Stimulated activated effector memory CD8-positive, alpha-beta T cell treated with anti-CD3 and anti-CD28 coated beads, Interleukin-12 subunit alpha, Interleukin-12 subunit beta, amount 100 ng/mL, for 72 hours (primary cell): ENCODE data around the gene SHISAL1.
"Not testable (repeated sequence)": the region's sequence is repeated elsewhere in the genome, so short reads cannot be mapped to it uniquely, and the experiment has no call there.

Experiments
- ATAC-seq: fragments of 150-1000 bp; cut with Tn5 transposase; 2 replicates; pipeline ENCODE4 v1.10.0; 2021
- DNase-seq, 2 donors: peaks; one replicate each; pipeline ENCODE4 v3.0.0; 2021 to 2022; ENCODE audit warnings: low spot score in 2 of 2
- H3K27ac Mint-ChIP-seq: one replicate; pipeline ENCODE4 v1.8.0; 2022; ENCODE audit warnings: mild to moderate bottlenecking, mixed read lengths
- H3K36me3 Mint-ChIP-seq: one replicate; pipeline ENCODE4 v1.8.0; 2022; ENCODE audit warnings: mild to moderate bottlenecking, mixed read lengths
- H3K4me1 Mint-ChIP-seq: one replicate; pipeline ENCODE4 v1.8.0; 2022; ENCODE audit warnings: mixed read lengths
- H3K4me3 Mint-ChIP-seq: one replicate; pipeline ENCODE4 v1.8.0; 2022; ENCODE audit warnings: mild to moderate bottlenecking, mixed read lengths
- H3K9me3 Mint-ChIP-seq: one replicate; pipeline ENCODE4 v1.8.0; 2022; ENCODE audit warnings: mixed read lengths

The SHISAL1 gene

DNA sequence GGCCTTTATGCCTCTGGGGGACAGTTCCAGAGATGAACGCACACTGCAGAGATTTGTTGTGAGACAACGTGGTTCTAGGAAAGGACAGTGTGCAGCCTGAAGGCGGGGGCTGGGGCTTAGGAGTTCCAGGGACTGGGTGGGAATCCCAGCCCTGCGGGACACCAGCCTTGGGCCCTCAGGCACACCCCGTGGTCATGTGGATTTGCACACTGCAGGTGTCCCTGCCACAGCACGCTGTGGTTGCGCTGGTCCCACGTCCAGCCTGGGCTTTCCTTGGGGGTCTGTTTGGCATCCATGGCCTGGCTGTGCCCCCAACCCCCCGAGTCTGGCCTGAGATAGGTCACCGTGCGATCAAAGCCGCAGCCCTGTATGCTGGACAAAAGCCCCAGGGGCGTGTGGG, 7.3 kb downstream of the SHISAL1 start:
- Mint-ChIP-seq H3K36me3 (no peaks in the 10 kb centered on the region), H3K4me1 (peaks cover 17% of the 10 kb centered on the region), H3K9me3 (no peaks in the 10 kb centered on the region), H3K27ac (peak overlapping the region; percentile 35), H3K4me3 (no peak overlapping the region)
- ATAC-seq (no peak), DNase-seq (no peak)

DNA sequence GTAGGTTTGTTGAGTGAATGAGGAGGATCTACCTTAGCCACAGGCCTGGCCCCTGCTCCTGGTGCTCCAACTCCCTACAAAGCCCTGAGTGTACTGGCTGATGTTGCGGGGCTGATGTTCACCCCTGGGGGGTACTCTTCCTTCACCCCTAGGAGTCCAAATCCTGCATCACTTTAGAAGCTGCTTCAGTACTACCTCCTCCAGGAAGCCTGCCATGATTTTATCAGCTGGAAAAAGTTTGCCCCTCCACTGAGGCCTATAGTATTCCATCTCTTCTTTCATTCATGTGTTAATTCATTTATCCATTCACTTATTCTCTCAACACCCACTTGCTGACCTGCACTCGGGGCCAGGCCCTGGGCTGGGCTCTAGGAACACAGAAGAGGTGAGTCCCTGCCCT, 7.8 kb downstream of the SHISAL1 start:
- Mint-ChIP-seq H3K9me3 (no peaks in the 10 kb centered on the region), H3K27ac (peak overlapping the region; percentile 35), H3K4me3 (no peak overlapping the region), H3K4me1 (peaks cover 18% of the 10 kb centered on the region), H3K36me3 (no peaks in the 10 kb centered on the region)
- ATAC-seq (no peak), DNase-seq (no peak)

DNA sequence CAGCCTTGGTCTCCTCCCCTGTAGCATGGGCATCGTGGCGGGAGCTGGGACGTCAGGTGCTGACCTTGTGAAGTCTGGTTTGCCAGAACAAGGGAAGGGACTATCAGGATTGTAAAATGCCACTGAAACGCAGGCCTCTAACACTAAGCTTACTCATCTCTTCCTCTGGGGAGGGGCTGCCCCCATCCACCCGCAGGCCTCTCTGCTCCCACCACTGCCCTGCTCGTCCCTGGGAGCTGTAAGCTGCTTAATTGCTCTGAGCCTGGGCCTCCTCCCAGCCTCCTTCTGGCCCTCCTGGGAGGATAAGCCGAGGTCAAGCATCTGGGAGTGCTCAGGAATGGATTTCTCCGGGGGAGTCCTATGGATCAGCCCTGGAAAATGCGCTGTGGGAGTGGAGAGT, 8.4 kb downstream of the SHISAL1 start:
- ATAC-seq (peak; percentile 37), DNase-seq (no peak)
- no peak overlapping the region for H3K27ac Mint-ChIP-seq
- H3K4me1 Mint-ChIP-seq: peaks cover 23% of the 10 kb centered on the region
- no peak overlapping the region for H3K4me3 Mint-ChIP-seq
- H3K9me3 Mint-ChIP-seq: no peaks in the 10 kb centered on the region
- no peaks in the 10 kb centered on the region for H3K36me3 Mint-ChIP-seq

DNA sequence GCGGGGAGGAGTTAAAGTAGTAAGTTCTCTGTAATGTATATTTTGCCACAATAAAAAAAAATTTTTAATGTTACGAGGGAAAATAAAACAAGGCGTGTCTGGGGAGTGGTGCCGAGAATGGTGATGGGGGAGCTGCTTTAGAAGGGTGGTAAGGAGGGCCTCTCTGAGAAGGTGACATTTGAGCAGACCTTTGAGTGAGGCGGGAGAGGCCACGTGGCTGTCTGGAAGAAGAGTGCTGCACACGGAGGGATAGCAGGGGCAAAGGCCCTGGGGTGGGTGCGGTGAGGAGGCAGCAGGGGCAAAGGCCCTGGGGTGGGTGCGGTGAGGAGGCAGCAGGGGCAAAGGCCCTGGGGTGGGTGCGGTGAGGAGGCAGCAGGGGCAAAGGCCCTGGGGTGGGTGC, 10.4 kb downstream of the SHISAL1 start:
- not testable (repeated sequence) for DNase-seq, H3K4me3 Mint-ChIP-seq, H3K9me3 Mint-ChIP-seq, H3K36me3 Mint-ChIP-seq, H3K27ac Mint-ChIP-seq, ATAC-seq
- H3K4me1 Mint-ChIP-seq: peaks cover 17% of the 10 kb centered on the region

DNA sequence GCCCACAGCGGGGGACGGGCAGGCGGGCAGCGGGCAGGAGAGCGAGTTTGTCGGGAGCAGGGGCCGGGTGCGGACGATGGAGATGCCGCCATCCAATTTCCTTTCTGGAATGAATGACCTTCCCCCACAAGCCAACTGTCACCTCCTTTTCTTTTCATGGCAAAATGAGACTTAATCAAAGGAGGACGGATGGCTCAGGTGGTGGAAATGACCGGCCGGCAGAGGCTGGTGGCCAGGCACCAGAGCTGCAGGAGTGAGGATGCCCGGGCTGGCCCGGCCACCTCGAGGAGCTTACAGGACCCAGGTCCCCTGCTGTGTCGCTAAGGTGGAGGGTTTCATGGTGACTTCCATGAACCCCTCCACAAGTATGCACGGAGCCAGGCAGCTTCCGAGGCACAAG, 11.7 kb downstream of the SHISAL1 start:
- Mint-ChIP-seq H3K9me3 (no peaks in the 10 kb centered on the region), H3K4me3 (no peak overlapping the region), H3K36me3 (no peaks in the 10 kb centered on the region), H3K4me1 (peaks cover 8% of the 10 kb centered on the region), H3K27ac (no peak overlapping the region)
- DNase-seq: no peak
- ATAC-seq: no peak

- Mint-ChIP-seq H3K36me3 (no peaks in the 10 kb centered on the region), H3K27ac (no peak overlapping the region), H3K4me3 (no peak overlapping the region), H3K4me1 (peaks cover 7% of the 10 kb centered on the region), H3K9me3 (no peaks in the 10 kb centered on the region)
- no peak for ATAC-seq
- no peak for DNase-seq
Measured at GRCh38 chr22:44299124-44299523, 13.6 kb downstream of the SHISAL1 start.

GRCh38 chr22:44298406-44299091, 14.2 kb downstream of the SHISAL1 start:
- Mint-ChIP-seq H3K27ac (no peak overlapping the region), H3K4me1 (peaks cover 7% of the 10 kb centered on the region), H3K36me3 (no peaks in the 10 kb centered on the region), H3K4me3 (no peak overlapping the region), H3K9me3 (no peaks in the 10 kb centered on the region)
- ATAC-seq: no peak
- no peak for DNase-seq

- no peak for ATAC-seq
- H3K4me3 Mint-ChIP-seq: no peak overlapping the region
- no peak for DNase-seq
- peaks cover 7% of the 10 kb centered on the region for H3K4me1 Mint-ChIP-seq
- H3K9me3 Mint-ChIP-seq: no peaks in the 10 kb centered on the region
- no peaks in the 10 kb centered on the region for H3K36me3 Mint-ChIP-seq
- no peak overlapping the region for H3K27ac Mint-ChIP-seq
Measured at GRCh38 chr22:44297470-44298061, 15.2 kb downstream of the SHISAL1 start.

DNA sequence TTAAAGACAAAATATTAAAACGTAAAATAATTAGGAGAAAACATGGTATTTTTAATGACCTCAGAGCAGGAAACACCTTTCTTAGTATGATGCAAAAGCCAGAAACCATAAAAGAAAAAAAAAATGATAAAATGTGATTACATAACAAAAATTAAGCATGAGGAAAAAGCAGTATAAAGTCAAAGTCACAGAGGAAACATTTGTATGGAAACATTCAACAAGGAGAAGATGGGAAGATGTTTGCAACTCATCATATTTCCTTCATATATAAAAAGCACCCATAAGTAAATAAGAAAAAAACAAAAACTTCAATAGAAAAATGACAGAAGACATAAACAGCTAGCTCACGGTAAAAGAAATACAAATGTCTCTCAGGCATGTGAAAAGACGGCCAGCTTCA, 17.3 kb downstream of the SHISAL1 start:
- no peak for DNase-seq
- ATAC-seq: no peak
- H3K4me1 Mint-ChIP-seq: peaks cover 7% of the 10 kb centered on the region
- no peaks in the 10 kb centered on the region for H3K9me3 Mint-ChIP-seq
- no peak overlapping the region for H3K4me3 Mint-ChIP-seq
- H3K27ac Mint-ChIP-seq: no peak overlapping the region
- no peaks in the 10 kb centered on the region for H3K36me3 Mint-ChIP-seq

DNA sequence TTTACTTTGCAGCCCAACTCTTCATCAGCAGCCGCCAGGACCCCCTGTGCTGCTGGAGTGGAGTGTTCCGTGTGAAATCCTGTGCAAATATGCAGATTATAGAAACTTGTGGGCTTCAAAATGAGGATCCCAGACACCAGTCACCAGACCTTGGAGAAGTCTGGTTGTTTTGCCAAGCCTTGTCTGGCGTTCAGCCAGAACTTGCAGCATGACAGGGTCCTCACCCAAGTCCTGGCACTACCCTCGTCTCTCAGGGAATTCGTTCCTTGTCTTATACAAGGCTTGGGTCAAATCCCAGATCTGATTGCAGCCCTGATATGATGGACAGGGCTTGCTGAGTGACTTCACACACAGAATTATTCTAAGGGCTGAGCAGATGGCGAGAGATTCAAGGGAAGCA, 18.9 kb downstream of the SHISAL1 start:
- no peak for ATAC-seq
- Mint-ChIP-seq H3K27ac (no peak overlapping the region), H3K4me1 (no peaks in the 10 kb centered on the region), H3K36me3 (no peaks in the 10 kb centered on the region), H3K9me3 (no peaks in the 10 kb centered on the region), H3K4me3 (no peak overlapping the region)
- DNase-seq: no peak

GRCh38 chr22:44293034-44293433, 19.7 kb downstream of the SHISAL1 start:
- H3K4me1 Mint-ChIP-seq: no peaks in the 10 kb centered on the region

DNA sequence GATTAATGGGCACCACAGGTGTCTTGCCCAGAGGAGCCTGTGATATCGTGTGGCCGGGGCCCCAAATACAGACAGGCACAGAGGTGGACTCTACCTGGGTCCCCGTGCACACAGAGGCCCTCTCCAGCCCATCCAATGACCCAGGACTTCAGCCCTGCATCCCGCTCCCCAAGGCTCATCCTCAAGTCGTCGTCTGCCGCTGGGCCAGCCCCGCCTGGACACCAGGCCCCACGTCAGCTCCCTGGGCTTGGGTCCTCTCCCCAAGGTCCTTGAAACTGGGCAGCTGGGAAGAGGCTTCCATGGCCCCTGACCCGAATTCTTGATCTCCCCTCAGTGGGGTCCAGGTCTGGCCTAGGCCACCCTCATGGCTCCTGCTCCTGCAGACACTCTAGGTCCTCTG, 20.2 kb downstream of the SHISAL1 start:
- H3K27ac Mint-ChIP-seq: no peak overlapping the region
- H3K4me1 Mint-ChIP-seq: no peaks in the 10 kb centered on the region
- no peaks in the 10 kb centered on the region for H3K36me3 Mint-ChIP-seq
- ATAC-seq: no peak
- DNase-seq: no peak
- no peak overlapping the region for H3K4me3 Mint-ChIP-seq
- H3K9me3 Mint-ChIP-seq: no peaks in the 10 kb centered on the region

More at GRCh38 chr22:44293034-44293433, 19.7 kb downstream of the SHISAL1 start:
- Mint-ChIP-seq H3K27ac (no peak overlapping the region), H3K9me3 (no peaks in the 10 kb centered on the region), H3K36me3 (no peaks in the 10 kb centered on the region), H3K4me3 (no peak overlapping the region)
- DNase-seq: no peak
- ATAC-seq: no peak

DNA sequence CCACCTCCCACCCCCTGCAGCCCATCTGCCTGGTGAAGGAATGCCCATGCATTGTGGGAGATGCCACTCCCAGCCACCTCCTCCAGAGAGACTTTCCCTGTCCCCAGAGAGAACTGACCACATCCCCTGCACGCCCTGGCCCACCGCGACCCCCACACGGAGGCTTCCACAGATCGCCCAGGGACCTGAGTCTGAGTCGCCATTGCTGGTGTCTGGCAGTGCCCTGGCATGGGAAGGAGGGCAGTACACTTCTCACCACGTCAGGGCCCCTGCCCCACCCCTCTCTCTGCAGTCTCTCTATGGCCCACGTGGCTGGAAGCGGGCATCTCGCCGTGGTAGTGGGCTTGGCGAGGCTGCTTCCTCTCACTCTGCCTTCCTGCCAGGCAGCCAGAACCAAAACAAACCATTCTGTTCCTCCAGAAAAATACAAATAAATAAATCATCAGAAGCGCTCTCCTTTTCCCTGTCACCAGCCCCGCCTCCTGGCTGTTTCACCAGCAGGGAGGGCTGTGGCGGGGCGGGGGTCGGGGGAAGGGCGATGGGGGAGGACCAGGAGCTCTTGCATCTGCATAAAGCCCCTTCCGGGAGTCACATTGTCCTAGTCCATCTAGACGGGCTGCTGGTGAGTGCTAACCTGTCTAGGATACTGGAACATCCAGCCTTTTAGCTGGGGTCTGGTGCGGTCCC, 20.9 kb downstream of the SHISAL1 start:
- ATAC-seq: no peak
- no peaks in the 10 kb centered on the region for H3K4me1 Mint-ChIP-seq
- no peaks in the 10 kb centered on the region for H3K9me3 Mint-ChIP-seq
- DNase-seq: no peak
- H3K36me3 Mint-ChIP-seq: no peaks in the 10 kb centered on the region
- H3K4me3 Mint-ChIP-seq: no peak overlapping the region
- H3K27ac Mint-ChIP-seq: no peak overlapping the region

- ATAC-seq (no peak), DNase-seq (no peak)
- Mint-ChIP-seq H3K4me3 (no peak overlapping the region), H3K27ac (no peak overlapping the region), H3K36me3 (no peaks in the 10 kb centered on the region), H3K4me1 (no peaks in the 10 kb centered on the region), H3K9me3 (no peaks in the 10 kb centered on the region)
Measured at GRCh38 chr22:44291265-44291664, 21.5 kb downstream of the SHISAL1 start.

- no peaks in the 10 kb centered on the region for H3K4me1 Mint-ChIP-seq
- no peak overlapping the region for H3K4me3 Mint-ChIP-seq
- H3K36me3 Mint-ChIP-seq: no peaks in the 10 kb centered on the region
- ATAC-seq (no peak), DNase-seq (no peak)
- H3K27ac Mint-ChIP-seq: no peak overlapping the region
- no peaks in the 10 kb centered on the region for H3K9me3 Mint-ChIP-seq
Measured at GRCh38 chr22:44289414-44290171, 23.2 kb downstream of the SHISAL1 start.
